Brain microvascular endothelial cell (primary cell): ENCODE results near the gene C12orf56.
"Not testable (repeated sequence)": the region's sequence is repeated elsewhere in the genome, so short reads cannot be mapped to it uniquely, and the experiment has no call there.

Source experiments
- DNase-seq: peaks from one replicate; pipeline ENCODE4 v3.0.0-alpha.2; 2020
- H3K27ac ChIP-seq: fragments of 250-450 bp; sonication (Bioruptor Pico); 2 replicates; pipeline ENCODE4 v1.5.1; 2020; ENCODE audit warnings: mild to moderate bottlenecking, moderate library complexity
- H3K27me3 ChIP-seq: fragments of 250-450 bp; sonication (Bioruptor Pico); replicated peaks from 2 replicates; pipeline ENCODE4 v1.5.1; 2020; ENCODE audit warnings: mild to moderate bottlenecking
- H3K36me3 ChIP-seq: fragments of 250-450 bp; sonication (Bioruptor Pico); replicated peaks from 2 replicates; pipeline ENCODE4 v1.5.1; 2020; ENCODE audit warnings: mild to moderate bottlenecking
- H3K4me3 ChIP-seq: 2 replicates; pipeline ENCODE4 v1.5.1; 2011; ENCODE audit warnings: low read depth, mild to moderate bottlenecking, control low read depth, low read length, moderate library complexity
- CTCF ChIP-seq: IDR thresholded peaks from 2 replicates; pipeline ENCODE4 v1.5.1; 2011; ENCODE audit warnings: low read depth, mild to moderate bottlenecking, moderate library complexity, low read length, control low read depth, inconsistent platforms; ENCODE audit errors: missing control alignments
- in situ Hi-C: cut with HindIII; loops from 2 replicates; pipeline ENCODE4 v1.10.0; 2017; ENCODE audit warnings: low sequenced_read_pairs, low pct_ligation_motif_present

The C12orf56 gene

DNA sequence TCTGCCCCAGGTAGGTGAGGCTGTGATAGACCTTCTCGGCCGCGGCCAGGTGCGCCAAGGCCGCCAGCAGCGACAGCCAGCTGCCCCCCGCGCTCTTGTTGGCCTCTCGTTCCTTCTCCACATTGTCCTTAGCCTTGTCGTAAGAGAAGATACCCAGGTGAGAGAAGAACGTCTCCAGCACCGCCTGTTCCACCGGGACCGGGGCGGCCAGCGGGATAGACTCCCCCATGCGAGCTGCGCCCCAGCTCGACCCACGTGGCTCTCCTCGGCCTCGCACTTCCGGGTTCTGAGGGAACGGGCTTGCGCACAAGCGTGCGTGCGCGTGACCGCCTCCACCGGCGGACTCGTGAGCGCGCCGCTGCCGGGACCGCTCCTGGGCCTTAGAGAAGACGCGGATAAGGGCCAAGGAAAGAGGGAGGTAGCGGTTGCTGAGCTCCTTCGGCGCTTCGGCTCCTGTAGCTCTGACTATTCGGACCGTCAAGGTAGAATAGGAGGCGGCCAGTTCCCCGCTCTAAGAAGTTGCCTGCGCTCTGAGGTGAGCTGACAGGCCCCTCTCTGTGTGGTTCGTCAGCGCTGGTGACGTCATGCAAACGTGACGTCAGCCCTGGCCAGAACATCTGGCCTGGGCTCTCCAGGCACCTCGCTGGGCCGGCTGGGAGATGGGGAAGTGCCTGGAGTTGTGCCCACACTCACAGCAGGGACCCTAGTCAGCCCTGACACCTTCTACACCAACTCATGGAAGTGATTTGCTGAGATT lies 168.4 kb downstream of the C12orf56 start, which contains the start of gene KICS2:
KICS2 (minus strand) TSS at position 288 of the 757 bp plus-strand sequence; CDS start at position 229, 59 bp downstream.
- in situ Hi-C loops, result no loop called here
- Histone ChIP-seq H3K4me3 (peak within 1 kb of the TSS; percentile 90), H3K27ac (peak within 1 kb of the TSS; percentile 84), H3K27me3 (no peaks in the 10 kb centered on the region), H3K36me3 (no peaks in the 10 kb centered on the region)
- TF ChIP-seq CTCF, result no peak
- DNase-seq, result peak; percentile 88

- Histone ChIP-seq H3K4me3 (peak overlapping the region; percentile 90), H3K36me3 (no peaks in the 10 kb centered on the region), H3K27me3 (no peaks in the 10 kb centered on the region), H3K27ac (peak overlapping the region; percentile 84)
- peak; percentile 77 for DNase-seq
- no peak for TF ChIP-seq CTCF
- in situ Hi-C loops, result no loop called here
Measured at GRCh38 chr12:64221651-64222008, 168.9 kb downstream of the C12orf56 start.

GRCh38 chr12:64220046-64220445 lies 170.5 kb downstream of the C12orf56 start:
- no peak for DNase-seq
- no peaks in the 10 kb centered on the region for H3K27me3 ChIP-seq
- no peak for TF ChIP-seq CTCF
- H3K27ac ChIP-seq, result no peak overlapping the region
- H3K4me3 ChIP-seq, result no peak overlapping the region
- H3K36me3 ChIP-seq, result no peaks in the 10 kb centered on the region
- in situ Hi-C loops, result no loop called here

DNA sequence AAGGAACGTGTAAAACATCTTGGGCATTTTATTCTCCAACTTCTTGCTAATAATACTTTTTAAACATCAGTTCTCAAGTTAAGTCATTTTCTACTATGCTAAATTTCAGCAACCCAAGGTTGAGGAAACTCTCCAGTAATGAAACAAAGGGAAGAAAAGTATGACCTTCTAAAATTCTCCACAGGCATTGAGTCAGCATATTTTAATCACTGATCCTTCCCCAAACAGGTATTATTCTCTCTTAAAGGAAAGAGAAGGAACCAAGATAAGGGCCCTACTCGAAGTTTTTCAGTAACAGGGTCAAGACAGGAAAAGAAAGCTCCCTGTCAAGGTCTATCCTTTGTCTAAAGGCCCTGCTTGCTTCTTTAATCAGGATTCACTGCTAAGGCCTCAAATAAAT lies 171.4 kb downstream of the C12orf56 start:
- TF ChIP-seq CTCF, result no peak
- no peak overlapping the region for H3K4me3 ChIP-seq
- no peak for DNase-seq
- H3K27me3 ChIP-seq, result no peaks in the 10 kb centered on the region
- in situ Hi-C loops, result no loop called here
- H3K36me3 ChIP-seq, result no peaks in the 10 kb centered on the region
- H3K27ac ChIP-seq, result no peak overlapping the region

GRCh38 chr12:64218597-64218996 lies 172.0 kb downstream of the C12orf56 start:
- no peak overlapping the region for H3K4me3 ChIP-seq
- H3K27me3 ChIP-seq, result no peaks in the 10 kb centered on the region
- in situ Hi-C loops, result no loop called here
- no peak for TF ChIP-seq CTCF
- H3K27ac ChIP-seq, result no peak overlapping the region
- DNase-seq, result no peak
- no peaks in the 10 kb centered on the region for H3K36me3 ChIP-seq

DNA sequence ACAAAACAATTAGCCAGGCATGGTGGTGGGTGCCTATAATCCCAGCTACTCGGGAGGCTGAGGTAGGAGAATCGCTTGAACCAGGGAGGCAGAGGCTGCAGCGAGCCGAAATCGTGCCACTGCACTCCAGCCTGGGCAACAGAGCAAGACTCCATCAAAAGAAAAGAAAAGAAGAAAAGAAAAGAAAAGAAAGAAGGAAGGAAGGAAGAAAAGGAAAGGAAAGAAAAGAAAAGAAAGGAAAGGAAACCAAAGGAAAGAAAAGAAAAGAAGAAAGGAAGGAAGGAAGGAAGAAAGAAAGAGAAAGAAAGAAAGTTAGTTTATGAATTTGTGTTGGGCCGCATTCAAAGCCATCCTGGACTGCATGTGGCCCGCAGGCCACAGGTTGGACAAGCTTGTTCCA lies 172.9 kb downstream of the C12orf56 start:
- in situ Hi-C loops, H3K27ac ChIP-seq, H3K4me3 ChIP-seq, DNase-seq, H3K27me3 ChIP-seq, H3K36me3 ChIP-seq: not testable (repeated sequence)
